EL (cell line): ENCODE data around the gene MAJIN.

Source experiments
- DNase-seq: peaks from one replicate; pipeline ENCODE4 v3.0.0-alpha.2; 2016

MAJIN gene

DNA sequence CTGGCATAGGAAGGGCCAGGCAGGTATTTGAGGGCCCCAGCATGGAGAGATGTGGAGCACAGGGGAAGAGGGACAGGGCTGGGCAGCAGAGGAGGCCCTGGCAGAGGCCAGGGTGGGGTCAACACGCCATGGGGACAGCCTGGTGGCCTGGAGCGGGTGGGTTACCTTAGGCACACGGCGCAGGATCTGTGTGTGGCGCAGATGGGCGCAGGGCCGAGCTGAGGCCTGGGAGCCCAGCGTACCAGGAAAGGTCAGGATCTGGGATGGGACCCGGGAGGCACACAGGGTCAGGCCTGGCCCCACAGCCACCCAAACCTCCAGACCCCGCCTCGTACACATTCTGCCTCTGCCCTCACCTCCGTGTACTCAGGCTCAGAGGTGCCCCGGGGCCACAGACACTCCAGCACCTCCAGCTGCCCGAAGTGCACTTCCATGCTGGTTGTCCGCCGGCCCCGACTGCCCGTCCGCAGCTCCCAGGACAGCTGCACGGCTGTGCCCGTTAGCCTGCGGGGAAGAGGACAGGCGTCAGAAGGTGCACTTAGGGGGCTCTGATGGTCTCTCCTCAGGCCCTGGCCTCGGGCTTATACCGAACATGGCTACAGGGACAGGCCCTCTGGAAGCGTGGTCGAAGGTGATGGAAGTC lies 61.3 kb downstream of the MAJIN start:
- DNase-seq: no peak

DNA sequence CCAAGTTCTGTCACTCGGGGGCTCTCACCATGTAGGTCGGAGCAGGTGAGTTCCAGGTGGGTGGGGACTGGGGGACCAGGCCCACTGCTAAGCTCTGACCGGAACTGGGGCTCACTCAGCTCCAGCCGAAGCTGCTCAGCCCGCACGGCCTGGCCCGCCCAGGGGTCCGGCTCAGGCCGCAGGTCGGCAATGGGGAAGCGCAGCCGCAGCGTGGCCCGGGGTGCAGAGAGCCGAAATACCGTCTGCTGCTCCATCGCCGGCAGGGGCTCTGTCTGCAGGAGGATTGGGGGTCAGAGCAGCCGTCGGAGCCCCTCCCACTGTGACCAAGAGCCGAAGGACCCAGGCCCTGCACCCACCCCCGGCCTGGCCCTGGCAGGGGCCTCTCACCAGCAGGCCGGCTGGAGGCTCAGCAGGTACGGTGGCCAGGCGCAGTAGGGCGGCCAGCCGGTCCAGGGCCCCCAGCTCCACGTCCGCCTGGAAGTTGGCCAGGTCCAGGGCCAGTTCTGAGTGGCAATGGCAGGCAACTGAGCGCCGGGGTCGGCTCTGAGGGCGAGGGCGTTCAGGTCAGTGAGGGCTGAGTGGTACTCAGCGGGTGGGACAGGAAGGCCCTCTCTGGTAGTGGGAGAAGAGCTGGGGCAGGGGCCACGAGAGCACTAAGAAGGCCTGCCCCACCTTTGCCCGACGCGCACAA lies 62.1 kb downstream of the MAJIN start:
- DNase-seq: no peak

- DNase-seq: no peak
Measured at GRCh38 chr11:64908766-64909165, 63.1 kb downstream of the MAJIN start.

GRCh38 chr11:64906314-64906635 lies 65.6 kb downstream of the MAJIN start:
- no peak for DNase-seq

GRCh38 chr11:64905516-64906313 lies 66.2 kb downstream of the MAJIN start:
- no peak for DNase-seq

DNA sequence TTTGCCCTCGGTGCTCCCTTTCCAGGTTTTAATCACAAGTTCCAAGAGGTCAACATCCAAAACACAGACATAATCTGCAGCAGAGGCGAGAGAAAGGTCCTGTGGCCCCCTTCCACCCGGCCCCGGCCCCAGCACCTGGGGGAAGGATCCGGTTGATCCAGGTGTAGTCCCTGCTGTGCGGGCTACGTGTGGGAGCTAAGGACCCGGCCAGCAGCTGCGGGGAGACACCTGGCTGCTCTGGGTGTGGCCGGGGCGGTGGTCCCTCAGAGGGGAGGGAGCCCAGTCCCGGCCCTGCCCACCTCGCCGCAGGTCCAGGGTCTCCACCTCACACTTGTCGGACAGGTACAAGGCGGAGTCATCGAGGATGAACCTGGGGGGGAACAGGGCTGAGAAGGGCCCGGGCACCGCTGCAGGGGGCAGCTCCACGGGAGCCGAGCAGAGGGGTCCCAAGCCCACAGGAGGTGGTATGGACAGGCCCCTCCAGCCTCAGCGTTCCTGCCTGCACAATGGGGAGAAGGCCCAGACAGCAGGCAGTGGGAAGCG lies 68.5 kb downstream of the MAJIN start:
- no peak for DNase-seq

- DNase-seq: no peak
Measured at GRCh38 chr11:64902102-64902900, 69.6 kb downstream of the MAJIN start.

DNA sequence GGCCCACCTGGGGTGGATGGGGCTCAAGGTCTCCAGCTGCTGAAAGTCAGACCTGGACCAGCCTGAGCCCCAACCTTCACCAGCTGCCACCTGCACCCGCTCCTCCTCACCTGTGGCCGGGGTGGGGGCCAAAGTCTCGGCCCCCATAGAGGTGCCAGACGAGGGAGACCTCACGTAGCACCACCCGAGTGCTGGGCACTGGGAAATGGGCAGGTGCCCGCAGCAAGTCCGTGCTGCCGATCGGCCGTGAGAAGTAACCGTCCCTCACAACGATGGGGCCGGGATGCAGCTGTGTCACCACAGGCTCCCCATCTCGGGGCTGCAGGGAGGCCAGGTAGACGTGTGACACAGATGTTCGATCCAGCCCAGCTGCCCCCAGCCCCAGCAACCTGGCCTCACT lies 71.1 kb downstream of the MAJIN start:
- DNase-seq: no peak

- DNase-seq: no peak
Measured at GRCh38 chr11:64900263-64900678, 71.6 kb downstream of the MAJIN start.

DNA sequence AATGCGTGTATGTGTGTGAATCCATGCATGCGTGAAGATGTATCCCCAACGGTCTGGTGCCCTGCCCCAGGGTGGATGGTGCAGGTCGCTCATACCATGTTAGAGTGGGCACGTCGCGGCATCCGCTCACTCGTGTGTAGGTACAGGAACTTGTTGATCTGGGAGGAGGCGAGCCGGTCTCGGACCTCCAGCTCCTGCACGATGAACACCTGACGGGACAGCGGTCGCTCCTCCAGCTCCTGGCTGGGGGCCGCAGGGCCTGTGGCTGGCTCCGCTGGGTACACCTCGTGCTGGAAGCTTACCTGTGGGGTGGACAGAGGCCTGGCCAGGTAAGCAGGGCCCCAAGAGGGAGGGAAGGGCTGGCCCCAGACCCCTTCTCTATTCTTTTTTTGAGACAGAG lies 73.4 kb downstream of the MAJIN start:
- DNase-seq: no peak

DNA sequence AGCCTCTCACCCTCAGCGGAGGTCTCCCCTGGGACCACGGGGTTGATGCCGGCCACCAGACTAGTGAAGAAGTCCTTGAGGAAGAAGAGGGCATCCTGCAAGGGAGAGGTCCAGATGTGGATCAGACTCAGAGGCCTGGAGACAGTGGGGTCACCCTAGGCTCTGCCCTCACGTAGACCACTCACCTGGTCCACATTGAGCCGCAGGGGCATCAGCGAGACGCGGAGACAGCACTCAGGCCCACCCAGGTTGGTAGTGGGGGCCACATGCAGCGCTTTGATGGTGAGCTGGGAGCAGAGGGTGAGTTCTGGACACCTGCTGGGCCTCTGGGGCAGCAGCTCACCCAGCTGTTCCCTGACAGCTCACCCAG lies 73.8 kb downstream of the MAJIN start:
- DNase-seq: no peak

DNA sequence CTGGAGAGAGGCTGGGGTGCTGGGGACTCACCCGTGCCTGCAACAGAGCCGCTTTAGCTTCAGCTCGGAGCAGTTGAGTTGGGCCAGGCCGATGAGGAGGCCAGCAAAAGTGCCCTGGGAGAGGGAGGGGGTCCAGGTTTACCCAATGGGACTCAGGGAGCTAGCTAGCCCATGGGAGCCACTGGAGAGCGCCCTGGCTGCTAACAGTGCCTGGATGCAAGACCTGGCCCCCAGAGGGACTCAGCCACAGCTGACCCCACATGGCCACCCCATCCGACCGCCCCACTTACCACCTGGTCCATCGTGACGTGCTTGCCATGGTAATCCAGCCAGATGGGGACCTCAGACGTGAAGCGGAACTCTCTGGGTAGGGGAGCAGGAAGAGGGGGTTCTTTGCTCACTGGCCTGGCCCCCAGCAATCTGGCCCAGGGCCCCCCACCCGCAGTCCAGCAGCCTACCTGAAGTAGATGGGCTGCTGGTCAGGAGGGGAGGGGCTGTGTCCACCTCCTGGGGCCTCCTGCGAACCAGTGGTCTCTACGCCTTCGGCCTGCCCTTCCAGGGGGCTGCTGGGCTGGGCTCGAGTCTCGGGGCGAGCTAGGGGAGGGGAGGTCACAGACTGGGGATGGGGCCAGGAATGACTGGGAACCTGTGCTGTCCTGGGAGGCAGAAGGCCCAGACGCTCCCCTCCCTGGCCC lies 74.4 kb downstream of the MAJIN start:
- DNase-seq: no peak

GRCh38 chr11:64896448-64897022 lies 75.4 kb downstream of the MAJIN start:
- no peak for DNase-seq

GRCh38 chr11:64894812-64895452 lies 77.0 kb downstream of the MAJIN start:
- DNase-seq: no peak

- peak; percentile 67 for DNase-seq
Measured at GRCh38 chr11:64894070-64894811, 77.7 kb downstream of the MAJIN start.

GRCh38 chr11:64893194-64894069 lies 78.5 kb downstream of the MAJIN start:
- DNase-seq: no peak

GRCh38 chr11:64892838-64893193 lies 79.1 kb downstream of the MAJIN start:
- no peak for DNase-seq

DNA sequence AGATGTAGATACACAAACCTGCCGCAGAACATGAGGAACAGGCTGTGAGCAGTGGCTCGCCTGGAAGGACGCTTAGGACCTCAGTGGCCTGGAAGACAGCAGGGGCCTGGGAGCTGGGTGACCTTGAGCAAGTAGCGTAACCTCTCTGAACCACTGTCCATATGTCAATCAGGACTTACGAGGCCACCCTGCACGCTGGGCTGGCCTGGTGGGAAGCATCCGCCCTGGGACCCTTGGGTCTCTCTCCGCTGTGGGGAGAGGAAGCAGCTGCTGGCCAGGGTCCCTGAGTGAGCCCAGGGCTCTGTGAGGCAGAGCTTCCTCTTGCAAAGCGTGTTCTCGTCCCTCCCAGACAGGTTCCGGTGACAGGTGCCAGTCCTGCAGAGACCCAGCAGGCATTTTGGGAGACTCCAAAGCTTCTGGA lies 79.5 kb downstream of the MAJIN start:
- no peak for DNase-seq

GRCh38 chr11:64891880-64892279 lies 80.0 kb downstream of the MAJIN start:
- no peak for DNase-seq
